ENCODE results near the gene MKRN1. TPM values are rescaled to one million over a fixed set of nuclear protein-coding genes. Genes with fewer than 3 reads are reported as not detected.
"Not testable (repeated sequence)": the region's sequence is repeated elsewhere in the genome, so short reads cannot be mapped to it uniquely, and the experiment has no call there.

The MKRN1 gene
- total RNA-seq, 1 experiment from 2014 or later, result 121 TPM

DNA sequence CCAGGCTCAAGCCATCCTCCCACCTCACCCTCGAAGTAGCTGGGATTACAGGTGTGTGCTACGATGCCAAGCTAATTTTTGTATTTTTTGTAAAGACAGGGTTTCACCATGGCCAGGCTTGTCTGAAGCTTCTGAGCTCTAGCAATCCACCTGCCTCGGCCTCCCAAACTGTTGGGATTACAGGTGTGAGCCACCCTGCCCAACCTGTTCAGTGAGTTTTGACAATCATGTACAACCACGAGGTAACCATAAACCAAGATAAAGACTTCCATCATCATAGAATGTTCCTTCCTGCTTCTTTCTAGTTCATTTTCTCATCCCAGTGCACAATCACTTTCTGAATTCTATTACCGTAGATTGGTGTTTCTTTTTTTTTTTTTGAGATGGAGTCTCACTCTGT lies 30.5 kb upstream of the MKRN1 start (continued):
- TF ChIP-seq CREB1 (CRISPR knock-in tag; IDR thresholded peaks at IDR 0.05), result no peak
- TF ChIP-seq, protein P1, sequence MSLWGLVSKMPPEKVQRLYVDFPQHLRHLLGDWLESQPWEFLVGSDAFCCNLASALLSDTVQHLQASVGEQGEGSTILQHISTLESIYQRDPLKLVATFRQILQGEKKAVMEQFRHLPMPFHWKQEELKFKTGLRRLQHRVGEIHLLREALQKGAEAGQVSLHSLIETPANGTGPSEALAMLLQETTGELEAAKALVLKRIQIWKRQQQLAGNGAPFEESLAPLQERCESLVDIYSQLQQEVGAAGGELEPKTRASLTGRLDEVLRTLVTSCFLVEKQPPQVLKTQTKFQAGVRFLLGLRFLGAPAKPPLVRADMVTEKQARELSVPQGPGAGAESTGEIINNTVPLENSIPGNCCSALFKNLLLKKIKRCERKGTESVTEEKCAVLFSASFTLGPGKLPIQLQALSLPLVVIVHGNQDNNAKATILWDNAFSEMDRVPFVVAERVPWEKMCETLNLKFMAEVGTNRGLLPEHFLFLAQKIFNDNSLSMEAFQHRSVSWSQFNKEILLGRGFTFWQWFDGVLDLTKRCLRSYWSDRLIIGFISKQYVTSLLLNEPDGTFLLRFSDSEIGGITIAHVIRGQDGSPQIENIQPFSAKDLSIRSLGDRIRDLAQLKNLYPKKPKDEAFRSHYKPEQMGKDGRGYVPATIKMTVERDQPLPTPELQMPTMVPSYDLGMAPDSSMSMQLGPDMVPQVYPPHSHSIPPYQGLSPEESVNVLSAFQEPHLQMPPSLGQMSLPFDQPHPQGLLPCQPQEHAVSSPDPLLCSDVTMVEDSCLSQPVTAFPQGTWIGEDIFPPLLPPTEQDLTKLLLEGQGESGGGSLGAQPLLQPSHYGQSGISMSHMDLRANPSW (CRISPR knock-in tag; conservative IDR thresholded peaks at IDR 0.05; ENCODE audit: low read depth), result no peak
- no peak for TF ChIP-seq ZNF396 (CRISPR knock-in tag; IDR thresholded peaks at IDR 0.05; ENCODE audit: borderline replicate concordance)

DNA sequence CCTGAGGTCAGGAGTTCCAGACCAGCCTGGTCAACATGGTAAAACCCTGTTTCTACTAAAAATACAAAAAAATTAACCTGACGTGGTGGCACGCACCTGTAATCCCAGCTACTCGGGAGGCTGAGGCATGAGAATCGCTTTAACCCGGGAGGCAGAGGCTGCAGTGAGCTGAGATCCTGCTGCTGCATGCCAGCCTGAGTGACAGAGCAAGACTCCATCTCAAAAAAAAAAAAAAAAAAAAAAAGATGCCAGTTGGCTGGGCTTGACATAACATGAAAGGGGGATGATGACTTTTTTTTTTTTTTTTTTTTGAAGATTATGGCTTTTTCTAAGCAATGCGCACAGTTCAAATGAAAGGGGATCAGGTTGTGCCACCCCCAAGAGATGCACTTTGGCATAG lies 28.3 kb upstream of the MKRN1 start:
- not testable (repeated sequence) for DNase-seq (ENCODE audit: low spot score); H3K36me3 Mint-ChIP-seq; H3K4me3 Mint-ChIP-seq; H3K9me3 Mint-ChIP-seq; H3K27me3 Mint-ChIP-seq (ENCODE audit: low read depth); H3K27ac Mint-ChIP-seq; ATAC-seq
- ChIA-PET POLR2A (interaction anchor here (1.2 kb wide), 1 partner anchor 29 kb away, joined by 4 read pairs; no protein-coding TSS in a partner anchor), CTCF (interaction anchor here (1.1 to 1.9 kb wide), 5 partner anchors 9 to 146 kb away, joined by 3 to 5 read pairs (median 4); no protein-coding TSS in a partner anchor)
- H3K4me1 Mint-ChIP-seq, result peaks cover 23% of the 10 kb centered on the region

DNA sequence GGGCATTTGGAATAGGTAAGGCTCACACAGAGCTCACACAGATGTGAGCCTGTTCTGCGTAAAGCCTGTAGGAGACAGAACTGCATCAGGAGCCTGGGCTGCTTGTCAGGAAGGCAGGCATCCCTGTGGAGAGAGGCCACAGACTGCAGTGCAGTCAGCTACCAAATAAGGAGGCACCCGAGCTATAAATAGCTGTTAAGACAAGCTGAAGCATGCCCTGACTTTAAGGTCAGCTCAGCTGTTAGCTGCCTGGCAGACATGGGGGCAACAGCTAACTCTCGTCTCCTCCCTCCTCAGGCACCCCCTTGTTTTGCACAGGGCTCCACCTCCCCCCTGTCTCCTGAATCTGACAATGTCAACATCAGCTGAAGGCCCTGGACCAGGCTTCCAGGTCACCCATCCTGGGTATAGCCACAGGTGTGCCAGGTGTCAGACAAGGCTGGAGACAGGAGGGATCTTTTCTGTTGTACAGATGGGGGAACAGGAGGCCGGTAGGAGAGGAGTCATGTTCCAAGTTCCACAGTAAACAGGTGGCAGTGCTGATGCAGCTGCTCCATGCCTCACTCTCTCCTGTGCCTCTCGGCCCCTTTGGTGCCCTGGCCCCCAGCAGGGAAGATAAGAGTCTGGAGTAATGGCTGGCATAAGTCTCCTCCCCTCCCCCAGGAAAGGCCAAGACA lies 27.6 kb upstream of the MKRN1 start:
- POLR2A ChIA-PET, result interaction anchor here (1.2 kb wide), 1 partner anchor 29 kb away, joined by 4 read pairs; no protein-coding TSS in a partner anchor
- Mint-ChIP-seq H3K27me3 (ENCODE audit: low read depth) (no peaks in the 10 kb centered on the region), H3K4me3 (no peak overlapping the region), H3K36me3 (no peaks in the 10 kb centered on the region), H3K4me1 (peaks cover 19% of the 10 kb centered on the region), H3K9me3 (no peaks in the 10 kb centered on the region), H3K27ac (0 out of 2 replicates have a peak overlapping the region, but pooled peaks have one; percentile 63)
- DNase-seq (ENCODE audit: low spot score) (no peak), ATAC-seq (peak; percentile 94)
- TF ChIP-seq ZNF671 (CRISPR knock-in tag; IDR thresholded peaks at IDR 0.05) (no peak), GABPB1 (CRISPR knock-in tag; IDR thresholded peaks at IDR 0.05) (no peak), GRHL2 (CRISPR knock-in tag; IDR thresholded peaks at IDR 0.05; ENCODE audit: insufficient replicate concordance, severe bottlenecking) (no peak), TEAD1 (CRISPR knock-in tag; IDR thresholded peaks at IDR 0.05) (no peak), MXD4 (CRISPR knock-in tag; IDR thresholded peaks at IDR 0.05; ENCODE audit: borderline replicate concordance) (no peak), ELF4 (CRISPR knock-in tag; IDR thresholded peaks at IDR 0.05; ENCODE audit: low read depth) (no peak)
- TF ChIP-seq, protein P2, sequence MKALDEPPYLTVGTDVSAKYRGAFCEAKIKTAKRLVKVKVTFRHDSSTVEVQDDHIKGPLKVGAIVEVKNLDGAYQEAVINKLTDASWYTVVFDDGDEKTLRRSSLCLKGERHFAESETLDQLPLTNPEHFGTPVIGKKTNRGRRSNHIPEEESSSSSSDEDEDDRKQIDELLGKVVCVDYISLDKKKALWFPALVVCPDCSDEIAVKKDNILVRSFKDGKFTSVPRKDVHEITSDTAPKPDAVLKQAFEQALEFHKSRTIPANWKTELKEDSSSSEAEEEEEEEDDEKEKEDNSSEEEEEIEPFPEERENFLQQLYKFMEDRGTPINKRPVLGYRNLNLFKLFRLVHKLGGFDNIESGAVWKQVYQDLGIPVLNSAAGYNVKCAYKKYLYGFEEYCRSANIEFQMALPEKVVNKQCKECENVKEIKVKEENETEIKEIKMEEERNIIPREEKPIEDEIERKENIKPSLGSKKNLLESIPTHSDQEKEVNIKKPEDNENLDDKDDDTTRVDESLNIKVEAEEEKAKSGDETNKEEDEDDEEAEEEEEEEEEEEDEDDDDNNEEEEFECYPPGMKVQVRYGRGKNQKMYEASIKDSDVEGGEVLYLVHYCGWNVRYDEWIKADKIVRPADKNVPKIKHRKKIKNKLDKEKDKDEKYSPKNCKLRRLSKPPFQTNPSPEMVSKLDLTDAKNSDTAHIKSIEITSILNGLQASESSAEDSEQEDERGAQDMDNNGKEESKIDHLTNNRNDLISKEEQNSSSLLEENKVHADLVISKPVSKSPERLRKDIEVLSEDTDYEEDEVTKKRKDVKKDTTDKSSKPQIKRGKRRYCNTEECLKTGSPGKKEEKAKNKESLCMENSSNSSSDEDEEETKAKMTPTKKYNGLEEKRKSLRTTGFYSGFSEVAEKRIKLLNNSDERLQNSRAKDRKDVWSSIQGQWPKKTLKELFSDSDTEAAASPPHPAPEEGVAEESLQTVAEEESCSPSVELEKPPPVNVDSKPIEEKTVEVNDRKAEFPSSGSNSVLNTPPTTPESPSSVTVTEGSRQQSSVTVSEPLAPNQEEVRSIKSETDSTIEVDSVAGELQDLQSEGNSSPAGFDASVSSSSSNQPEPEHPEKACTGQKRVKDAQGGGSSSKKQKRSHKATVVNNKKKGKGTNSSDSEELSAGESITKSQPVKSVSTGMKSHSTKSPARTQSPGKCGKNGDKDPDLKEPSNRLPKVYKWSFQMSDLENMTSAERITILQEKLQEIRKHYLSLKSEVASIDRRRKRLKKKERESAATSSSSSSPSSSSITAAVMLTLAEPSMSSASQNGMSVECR (CRISPR knock-in tag; IDR thresholded peaks at IDR 0.05; ENCODE audit: borderline replicate concordance), result no peak
- TF ChIP-seq, protein P3, sequence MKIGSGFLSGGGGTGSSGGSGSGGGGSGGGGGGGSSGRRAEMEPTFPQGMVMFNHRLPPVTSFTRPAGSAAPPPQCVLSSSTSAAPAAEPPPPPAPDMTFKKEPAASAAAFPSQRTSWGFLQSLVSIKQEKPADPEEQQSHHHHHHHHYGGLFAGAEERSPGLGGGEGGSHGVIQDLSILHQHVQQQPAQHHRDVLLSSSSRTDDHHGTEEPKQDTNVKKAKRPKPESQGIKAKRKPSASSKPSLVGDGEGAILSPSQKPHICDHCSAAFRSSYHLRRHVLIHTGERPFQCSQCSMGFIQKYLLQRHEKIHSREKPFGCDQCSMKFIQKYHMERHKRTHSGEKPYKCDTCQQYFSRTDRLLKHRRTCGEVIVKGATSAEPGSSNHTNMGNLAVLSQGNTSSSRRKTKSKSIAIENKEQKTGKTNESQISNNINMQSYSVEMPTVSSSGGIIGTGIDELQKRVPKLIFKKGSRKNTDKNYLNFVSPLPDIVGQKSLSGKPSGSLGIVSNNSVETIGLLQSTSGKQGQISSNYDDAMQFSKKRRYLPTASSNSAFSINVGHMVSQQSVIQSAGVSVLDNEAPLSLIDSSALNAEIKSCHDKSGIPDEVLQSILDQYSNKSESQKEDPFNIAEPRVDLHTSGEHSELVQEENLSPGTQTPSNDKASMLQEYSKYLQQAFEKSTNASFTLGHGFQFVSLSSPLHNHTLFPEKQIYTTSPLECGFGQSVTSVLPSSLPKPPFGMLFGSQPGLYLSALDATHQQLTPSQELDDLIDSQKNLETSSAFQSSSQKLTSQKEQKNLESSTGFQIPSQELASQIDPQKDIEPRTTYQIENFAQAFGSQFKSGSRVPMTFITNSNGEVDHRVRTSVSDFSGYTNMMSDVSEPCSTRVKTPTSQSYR (CRISPR knock-in tag; IDR thresholded peaks at IDR 0.05), result no peak
- CTCF ChIA-PET, result interaction anchor here (0.7 to 1.7 kb wide), 9 partner anchors 9 to 164 kb away, joined by 3 to 12 read pairs (median 4); partner anchors contain the start of gene DENND2A
